ENCODE measurements around the gene KCNH2.

Gene KCNH2

GRCh38 chr7:150941351-150942000 lies 36.6 kb downstream of the KCNH2 start:
- TF ChIP-seq CTCF (conservative IDR thresholded peaks at IDR 0.05; ENCODE audit: low read depth, low read length), result no peak
- DNase-seq (ENCODE audit: low read depth), result no peak
- no peak overlapping the region for H3K4me3 ChIP-seq (ENCODE audit: low read length)

GRCh38 chr7:150940431-150941102 lies 37.6 kb downstream of the KCNH2 start:
- no peak overlapping the region for H3K4me3 ChIP-seq (ENCODE audit: low read length)
- no peak for TF ChIP-seq CTCF (conservative IDR thresholded peaks at IDR 0.05; ENCODE audit: low read depth, low read length)
- DNase-seq (ENCODE audit: low read depth), result no peak

- no peak for DNase-seq (ENCODE audit: low read depth)
- TF ChIP-seq CTCF (conservative IDR thresholded peaks at IDR 0.05; ENCODE audit: low read depth, low read length), result no peak
- no peak overlapping the region for H3K4me3 ChIP-seq (ENCODE audit: low read length)
Observed at GRCh38 chr7:150939466-150939865, 38.7 kb downstream of the KCNH2 start.

- no peak for TF ChIP-seq CTCF (conservative IDR thresholded peaks at IDR 0.05; ENCODE audit: low read depth, low read length)
- no peak for DNase-seq (ENCODE audit: low read depth)
- no peak overlapping the region for H3K4me3 ChIP-seq (ENCODE audit: low read length)
Observed at GRCh38 chr7:150939052-150939451, 39.1 kb downstream of the KCNH2 start.

GRCh38 chr7:150938566-150938965 lies 39.6 kb downstream of the KCNH2 start:
- H3K4me3 ChIP-seq (ENCODE audit: low read length), result no peak overlapping the region
- no peak for TF ChIP-seq CTCF (conservative IDR thresholded peaks at IDR 0.05; ENCODE audit: low read depth, low read length)
- no peak for DNase-seq (ENCODE audit: low read depth)

- DNase-seq (ENCODE audit: low read depth), result peak; percentile 94
- no peak for TF ChIP-seq CTCF (conservative IDR thresholded peaks at IDR 0.05; ENCODE audit: low read depth, low read length)
- peak overlapping the region; percentile 13 for H3K4me3 ChIP-seq (ENCODE audit: low read length)
Observed at GRCh38 chr7:150937848-150938561, 40.1 kb downstream of the KCNH2 start.
